IPS-15b (cell line): Measurements from ENCODE around the gene FAM241A.
"Not testable (repeated sequence)": the region's sequence is repeated elsewhere in the genome, so short reads cannot be mapped to it uniquely, and the experiment has no call there.

Experiments
- H3K27me3 ChIP-seq: one replicate; pipeline ENCODE4 v1.6.1; 2013; ENCODE audit warnings: low read length; ENCODE audit not compliant: control insufficient read depth, insufficient read depth
- H3K36me3 ChIP-seq: one replicate; pipeline ENCODE4 v1.6.1; 2013; ENCODE audit warnings: low read length; ENCODE audit not compliant: control insufficient read depth, insufficient read depth
- H3K4me1 ChIP-seq: one replicate; pipeline ENCODE4 v1.6.1; 2013; ENCODE audit warnings: mild to moderate bottlenecking, low read length; ENCODE audit not compliant: control insufficient read depth, insufficient read depth
- H3K4me3 ChIP-seq: one replicate; pipeline ENCODE4 v1.5.1; 2013; ENCODE audit warnings: low read depth, low read length
- H3K9ac ChIP-seq: one replicate; pipeline ENCODE4 v1.6.1; 2013; ENCODE audit warnings: low read depth, mild to moderate bottlenecking, low read length
- H3K9me3 ChIP-seq: one replicate; pipeline ENCODE4 v1.6.1; 2013; ENCODE audit warnings: mild to moderate bottlenecking, low read length; ENCODE audit not compliant: control insufficient read depth, insufficient read depth

The FAM241A gene

DNA sequence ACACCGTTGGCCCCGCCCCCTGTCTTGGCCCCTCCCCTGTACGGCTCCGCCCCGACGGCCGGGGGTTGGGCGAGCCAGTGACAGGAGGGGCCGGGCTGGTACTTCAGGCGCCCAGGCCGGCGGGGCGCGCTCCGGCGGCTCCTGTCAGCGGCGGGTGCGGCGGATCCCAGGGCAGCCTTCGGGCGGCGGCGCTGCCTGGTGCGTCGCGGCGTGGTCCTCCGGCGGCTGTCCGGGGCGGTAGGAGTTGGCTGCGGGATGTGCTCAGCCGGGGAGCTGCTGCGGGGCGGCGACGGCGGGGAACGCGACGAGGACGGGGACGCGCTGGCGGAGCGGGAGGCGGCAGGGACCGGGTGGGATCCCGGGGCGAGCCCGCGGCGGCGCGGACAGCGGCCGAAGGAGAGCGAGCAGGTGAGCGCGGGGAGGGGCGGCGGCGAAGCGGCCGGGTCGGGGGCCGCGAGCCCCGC lies at the start of gene FAM241A:
Gene FAM241A (plus strand): TSS at position 129 of the 464 bp plus-strand sequence. CDS start 127 bp downstream, at position 256.
- no peaks in the 10 kb centered on the region for H3K4me1 ChIP-seq
- H3K4me3 ChIP-seq: peak within 1 kb of the TSS; percentile 66
- no peaks in the 10 kb centered on the region for H3K36me3 ChIP-seq
- H3K9me3 ChIP-seq: no peaks in the 10 kb centered on the region
- peaks cover 29% of the 10 kb centered on the region for H3K27me3 ChIP-seq
- H3K9ac ChIP-seq: no peak within 1 kb of the TSS

DNA sequence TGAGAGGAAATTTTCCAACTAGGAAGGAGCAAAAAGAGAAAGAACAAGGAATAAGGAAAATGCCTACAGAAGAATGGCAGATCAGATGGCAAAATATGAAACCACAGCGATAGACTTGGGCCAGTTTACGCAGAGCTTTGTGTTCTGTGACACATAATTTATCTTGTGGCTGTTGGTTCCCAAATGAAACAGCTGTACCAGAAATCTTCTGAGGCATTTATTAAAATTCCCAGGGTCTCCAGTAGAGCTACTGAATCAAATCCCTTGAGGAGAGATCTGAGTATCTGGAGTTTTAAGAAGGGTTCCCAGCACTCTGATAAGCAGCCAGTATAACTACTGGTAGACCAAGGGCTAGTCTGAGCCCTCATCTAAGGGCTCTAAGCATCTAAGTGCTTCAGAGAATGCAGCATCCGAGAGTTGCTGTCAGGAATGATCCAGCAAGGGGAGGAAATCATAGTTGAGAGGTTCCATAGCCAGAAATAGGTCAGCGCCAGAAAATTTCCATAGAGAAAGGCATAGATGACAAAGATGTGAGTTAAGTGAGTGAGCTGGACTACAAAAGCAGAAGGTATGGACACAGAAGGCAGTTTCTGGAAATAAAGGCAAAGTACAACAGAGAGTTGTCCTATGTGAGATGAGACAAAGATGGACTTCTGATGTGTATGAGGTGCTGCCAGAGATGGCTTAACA lies 46.3 kb upstream of the FAM241A start:
- Histone ChIP-seq H3K36me3 (no peaks in the 10 kb centered on the region), H3K4me3 (no peak overlapping the region), H3K9me3 (no peaks in the 10 kb centered on the region), H3K27me3 (no peaks in the 10 kb centered on the region), H3K4me1 (no peaks in the 10 kb centered on the region), H3K9ac (no peak overlapping the region)

DNA sequence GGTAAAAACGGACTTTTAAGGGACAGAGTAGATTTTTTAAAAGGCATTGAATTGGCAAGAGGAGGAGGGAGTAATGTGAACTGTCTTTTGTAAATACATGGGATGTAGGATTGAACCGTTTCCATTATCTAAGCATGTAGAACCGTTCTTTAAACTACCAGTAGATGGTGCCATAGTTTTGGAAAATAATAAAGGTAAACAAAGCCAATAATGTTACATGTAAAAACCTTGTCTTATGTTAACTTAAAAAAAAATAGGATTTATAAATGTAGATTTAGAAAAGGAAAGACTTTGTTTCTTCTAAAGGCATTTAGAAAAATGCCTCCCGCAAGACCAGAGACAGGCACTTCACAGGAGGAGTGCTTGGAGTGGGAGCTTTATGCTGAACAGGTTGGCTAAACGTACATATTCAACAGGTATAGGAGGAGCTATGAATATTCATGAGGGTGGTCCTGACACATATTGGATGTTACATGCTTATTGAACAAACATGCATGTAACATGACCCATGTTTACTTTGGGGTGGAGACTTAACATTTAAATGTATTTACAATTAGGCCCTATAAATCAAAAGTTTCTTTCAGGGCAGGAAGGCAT lies 45.5 kb upstream of the FAM241A start:
- Histone ChIP-seq H3K4me1 (no peaks in the 10 kb centered on the region), H3K4me3 (no peak overlapping the region), H3K27me3 (no peaks in the 10 kb centered on the region), H3K9ac (no peak overlapping the region), H3K36me3 (no peaks in the 10 kb centered on the region), H3K9me3 (no peaks in the 10 kb centered on the region)

DNA sequence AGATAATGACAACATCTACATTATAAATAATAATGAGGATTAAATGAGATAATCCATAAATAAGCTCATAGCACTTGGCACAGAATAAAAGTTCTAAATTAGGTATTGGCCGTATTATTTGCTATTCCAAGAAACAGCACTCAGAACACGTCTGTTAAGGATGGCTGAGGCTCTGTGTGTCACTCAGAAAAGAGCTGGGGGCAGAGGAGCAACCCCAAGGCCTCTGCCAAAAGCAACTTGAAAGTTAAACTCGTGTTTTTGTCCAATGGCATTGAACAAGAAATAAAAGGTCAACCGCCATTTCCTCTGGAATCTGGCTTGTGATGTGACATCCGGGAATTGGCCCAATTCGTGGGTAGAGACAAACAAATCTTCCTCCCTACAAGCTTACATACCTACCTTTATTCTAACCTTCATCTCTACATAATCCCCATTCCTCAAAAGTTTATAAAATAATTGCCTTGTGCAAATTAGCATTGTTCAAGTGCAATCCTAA lies 42.3 kb upstream of the FAM241A start:
- Histone ChIP-seq H3K36me3 (no peaks in the 10 kb centered on the region), H3K9ac (no peak overlapping the region), H3K4me1 (no peaks in the 10 kb centered on the region), H3K4me3 (no peak overlapping the region), H3K9me3 (no peaks in the 10 kb centered on the region), H3K27me3 (no peaks in the 10 kb centered on the region)

DNA sequence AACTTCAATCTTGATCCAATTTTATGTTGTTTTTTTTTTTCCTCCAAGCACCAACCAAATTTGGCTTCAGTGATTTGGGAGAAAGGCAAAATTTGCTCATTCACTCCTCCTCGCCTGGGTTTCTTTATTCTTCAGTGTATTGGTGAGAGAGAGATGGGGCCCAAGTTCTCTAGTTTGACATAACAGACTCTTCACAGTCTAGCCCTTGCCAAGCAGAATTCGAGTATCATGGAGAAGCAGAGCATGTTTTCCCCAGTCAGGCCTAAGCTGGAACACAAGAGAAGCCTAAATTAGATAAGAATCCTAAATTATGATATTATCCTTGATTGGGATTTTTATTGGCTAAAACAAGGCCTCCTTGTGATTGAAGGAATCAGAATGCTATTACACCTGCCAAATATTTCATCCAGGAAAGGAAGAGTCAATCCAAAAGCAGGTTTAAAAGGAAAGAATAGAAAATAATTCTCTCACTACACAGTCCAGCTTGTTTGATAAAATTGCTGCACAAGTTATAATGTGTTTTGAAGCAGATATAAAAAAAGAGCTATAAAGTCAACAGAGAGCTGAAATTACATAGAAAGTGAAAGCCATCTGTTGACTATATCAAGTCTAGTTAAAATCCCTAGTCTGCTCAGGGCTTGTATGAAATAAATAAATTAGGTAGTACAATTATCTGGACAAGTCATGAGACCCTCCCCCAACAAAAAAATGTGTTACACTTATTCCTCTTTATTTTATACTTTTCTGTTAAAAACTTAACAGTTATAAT lies 39.9 kb upstream of the FAM241A start:
- Histone ChIP-seq H3K4me1 (no peaks in the 10 kb centered on the region), H3K9me3 (no peaks in the 10 kb centered on the region), H3K36me3 (no peaks in the 10 kb centered on the region), H3K27me3 (no peaks in the 10 kb centered on the region), H3K9ac (no peak overlapping the region), H3K4me3 (no peak overlapping the region)

DNA sequence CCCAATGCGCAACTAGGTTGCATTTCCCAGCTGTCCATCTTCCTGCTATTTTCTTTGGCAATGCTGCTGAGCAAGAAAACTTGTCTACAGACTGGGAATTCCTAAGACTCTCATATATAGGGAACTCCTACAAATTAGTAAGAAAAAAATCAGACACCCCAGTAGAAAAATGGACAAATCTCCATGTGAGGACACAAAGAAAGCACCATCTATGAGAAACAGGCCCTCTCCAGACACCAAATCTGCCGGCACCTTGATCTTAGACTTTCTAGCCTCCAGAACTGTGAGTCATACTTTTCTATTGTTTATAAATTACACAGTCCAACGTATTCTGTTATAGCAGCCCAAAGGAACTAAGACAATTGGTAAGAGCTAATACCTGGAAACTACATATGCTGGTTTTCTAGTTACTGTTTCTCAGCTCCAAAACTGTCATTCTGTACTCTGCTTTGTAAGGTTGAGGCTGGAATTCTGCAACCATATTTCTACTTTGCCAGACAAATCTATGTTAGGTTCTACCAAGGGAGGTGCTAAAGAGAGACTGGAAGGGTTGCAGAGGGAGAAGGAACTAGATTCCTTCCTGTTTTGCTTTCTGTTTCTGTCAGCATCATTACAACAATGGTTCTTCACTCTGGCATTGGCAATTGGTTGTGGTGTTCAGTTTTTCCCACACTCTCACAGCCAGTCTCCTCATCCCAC lies 35.7 kb upstream of the FAM241A start:
- Histone ChIP-seq H3K4me1 (no peaks in the 10 kb centered on the region), H3K4me3 (no peak overlapping the region), H3K9ac (no peak overlapping the region), H3K27me3 (no peaks in the 10 kb centered on the region), H3K9me3 (no peaks in the 10 kb centered on the region), H3K36me3 (no peaks in the 10 kb centered on the region)

DNA sequence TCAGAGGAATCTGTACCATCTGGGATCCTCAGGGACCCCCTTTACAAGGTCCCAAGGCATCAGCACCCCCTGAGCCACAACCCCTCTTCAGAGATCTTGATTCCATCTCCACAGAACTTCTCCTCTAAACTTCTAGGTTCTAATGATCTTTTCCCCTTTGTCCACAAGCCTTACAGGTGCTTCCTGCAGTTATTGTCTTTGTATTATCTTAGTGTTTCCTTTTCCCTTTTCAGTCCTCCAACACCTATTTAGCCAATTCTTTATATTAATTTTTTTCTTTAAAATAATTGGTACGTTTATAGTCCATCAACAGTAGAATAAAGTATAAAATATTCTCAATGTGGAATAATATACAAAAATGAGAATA lies 35.2 kb upstream of the FAM241A start:
- no peak overlapping the region for H3K9ac ChIP-seq
- H3K9me3 ChIP-seq: no peaks in the 10 kb centered on the region
- H3K36me3 ChIP-seq: no peaks in the 10 kb centered on the region
- no peak overlapping the region for H3K4me3 ChIP-seq
- no peaks in the 10 kb centered on the region for H3K27me3 ChIP-seq
- H3K4me1 ChIP-seq: no peaks in the 10 kb centered on the region

DNA sequence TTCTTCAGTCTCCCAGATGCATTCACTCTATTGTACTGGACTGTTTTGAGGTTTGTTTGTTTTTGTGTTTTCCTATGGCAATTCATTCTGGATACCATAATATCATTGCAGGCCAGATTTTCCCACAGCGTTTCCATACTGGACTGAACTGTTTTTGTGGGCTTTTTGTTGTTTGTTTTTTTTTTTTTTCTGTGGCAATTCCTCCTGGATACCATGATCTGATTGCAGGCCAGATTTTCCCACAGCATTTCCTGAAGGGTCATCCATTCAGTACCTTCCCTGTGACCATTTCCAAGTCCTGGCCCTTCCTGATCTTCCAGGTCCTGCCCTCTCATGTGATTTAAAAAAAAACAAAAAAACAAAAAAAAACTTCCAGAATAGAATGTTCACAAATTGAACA lies 33.9 kb upstream of the FAM241A start:
- Histone ChIP-seq H3K4me3 (no peak overlapping the region), H3K36me3 (no peaks in the 10 kb centered on the region), H3K27me3 (no peaks in the 10 kb centered on the region), H3K9ac (no peak overlapping the region), H3K9me3 (no peaks in the 10 kb centered on the region), H3K4me1 (no peaks in the 10 kb centered on the region)

DNA sequence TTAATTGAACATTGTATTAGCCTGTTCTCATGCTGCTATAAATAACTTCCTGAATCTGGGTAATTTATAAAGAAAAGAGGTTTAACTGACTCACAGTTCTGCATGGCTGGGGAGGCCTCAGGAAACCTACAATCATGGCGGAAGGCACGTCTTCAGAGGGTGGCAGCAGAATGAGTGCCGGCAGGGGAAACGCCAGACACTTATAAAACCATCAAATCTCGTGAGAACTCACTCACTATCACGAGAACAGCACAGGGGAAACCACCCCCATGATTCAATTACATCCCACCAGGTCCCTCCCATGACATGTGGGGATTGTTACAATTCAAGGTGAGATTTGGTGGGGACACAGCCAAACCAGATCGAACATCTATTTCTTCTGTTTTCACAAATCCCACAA lies 33.2 kb upstream of the FAM241A start:
- not testable (repeated sequence) for H3K9me3 ChIP-seq, H3K9ac ChIP-seq, H3K4me1 ChIP-seq, H3K36me3 ChIP-seq, H3K4me3 ChIP-seq, H3K27me3 ChIP-seq

DNA sequence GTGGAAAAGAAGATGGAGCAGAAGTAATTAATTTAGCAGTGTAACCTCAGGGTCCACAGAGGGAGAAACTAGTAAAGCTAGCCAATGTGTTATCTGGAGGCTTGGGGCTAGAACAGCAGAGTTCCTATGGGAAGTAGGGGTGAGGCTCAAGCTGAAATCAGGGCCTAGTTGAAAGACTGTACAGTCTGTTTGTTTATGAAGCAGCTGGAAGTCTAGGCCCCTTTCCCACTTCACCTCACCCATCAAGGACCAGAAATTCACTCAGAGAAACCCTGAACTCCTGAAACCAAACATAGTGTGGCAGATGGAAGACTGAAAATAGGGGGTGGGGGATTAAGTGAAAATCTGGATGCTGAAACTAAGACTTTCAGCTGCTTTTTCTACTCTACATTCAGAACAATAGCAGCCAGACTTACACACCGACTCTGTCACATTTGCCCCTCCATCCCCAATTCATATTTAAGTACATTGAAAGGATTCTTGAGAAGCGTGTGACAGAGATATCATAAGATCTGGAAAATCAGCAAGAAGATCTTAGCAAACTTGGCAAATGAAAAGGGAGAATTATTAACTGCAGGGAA lies 32.6 kb upstream of the FAM241A start:
- H3K4me3 ChIP-seq: no peak overlapping the region
- H3K9me3 ChIP-seq: no peaks in the 10 kb centered on the region
- no peaks in the 10 kb centered on the region for H3K4me1 ChIP-seq
- no peak overlapping the region for H3K9ac ChIP-seq
- H3K27me3 ChIP-seq: no peaks in the 10 kb centered on the region
- no peaks in the 10 kb centered on the region for H3K36me3 ChIP-seq

DNA sequence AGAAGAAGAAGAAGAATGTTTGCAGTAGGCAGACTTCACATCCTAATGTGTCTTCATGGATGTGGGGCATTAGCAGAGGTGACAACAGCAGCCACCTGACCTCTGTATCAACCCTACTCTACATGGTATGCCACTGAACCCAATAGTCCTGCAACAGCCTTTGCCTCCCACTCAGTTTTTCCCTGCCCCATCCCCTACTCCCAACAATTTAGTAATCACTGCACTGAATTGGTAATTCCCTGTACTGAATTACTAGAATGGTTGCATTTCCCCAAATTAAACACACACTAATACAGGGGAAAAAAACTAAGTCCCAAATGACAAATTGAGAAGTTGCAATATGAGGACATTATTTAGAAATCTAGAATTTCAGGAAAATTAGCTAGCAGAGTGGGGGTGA lies 31.4 kb upstream of the FAM241A start:
- Histone ChIP-seq H3K4me1 (no peaks in the 10 kb centered on the region), H3K9me3 (no peaks in the 10 kb centered on the region), H3K9ac (no peak overlapping the region), H3K4me3 (no peak overlapping the region), H3K27me3 (no peaks in the 10 kb centered on the region), H3K36me3 (no peaks in the 10 kb centered on the region)
